GM18520 (cell line): ENCODE measurements around the gene AHI1.
"Not testable (repeated sequence)": the region's sequence is repeated elsewhere in the genome, so short reads cannot be mapped to it uniquely, and the experiment has no call there.

Source experiments
- ATAC-seq: cut with Tn5 transposase; IDR thresholded peaks from one replicate; pipeline ENCODE4 v1.9.1; 2021; ENCODE audit not compliant: unreplicated experiment

AHI1 gene

GRCh38 chr6:135397172-135397952 is 100.2 kb downstream of the AHI1 start:
- no peak for ATAC-seq

DNA sequence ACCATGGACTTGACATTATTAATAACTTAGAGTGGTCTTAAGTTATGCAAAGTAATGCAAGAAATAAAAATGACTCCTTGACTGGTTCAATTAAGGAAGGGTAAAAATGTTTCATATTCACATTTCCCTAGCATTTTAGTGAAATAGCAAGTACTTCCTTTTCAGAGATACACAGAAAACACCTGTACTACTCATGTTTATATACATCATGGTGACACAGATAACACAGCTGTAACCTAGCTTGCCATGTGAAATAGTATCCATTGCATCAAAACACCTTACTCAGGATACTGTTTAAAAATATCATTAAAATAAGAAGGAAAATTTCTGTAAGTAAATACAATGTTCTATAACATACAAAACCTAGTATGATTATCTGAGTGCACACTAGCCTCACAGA is 102.4 kb downstream of the AHI1 start:
- ATAC-seq, result no peak

DNA sequence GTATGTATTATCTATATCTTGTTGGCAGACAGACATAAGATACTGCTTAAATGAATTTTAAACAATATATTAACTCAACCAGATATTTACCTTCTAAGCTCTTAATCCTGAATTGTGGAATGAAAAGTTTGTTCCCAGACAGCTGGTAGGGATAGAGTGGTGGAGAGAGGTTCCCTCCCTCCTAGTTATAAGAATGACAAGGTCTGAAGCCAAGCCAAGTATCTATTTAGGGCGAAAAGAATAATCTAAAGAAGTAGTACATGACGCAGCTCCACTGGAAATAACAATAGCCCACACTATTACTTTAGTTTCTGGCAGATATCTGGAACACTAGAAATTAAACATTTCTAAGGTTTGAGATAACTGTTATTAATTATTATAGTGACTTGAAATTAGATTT is 104.3 kb downstream of the AHI1 start:
- no peak for ATAC-seq

DNA sequence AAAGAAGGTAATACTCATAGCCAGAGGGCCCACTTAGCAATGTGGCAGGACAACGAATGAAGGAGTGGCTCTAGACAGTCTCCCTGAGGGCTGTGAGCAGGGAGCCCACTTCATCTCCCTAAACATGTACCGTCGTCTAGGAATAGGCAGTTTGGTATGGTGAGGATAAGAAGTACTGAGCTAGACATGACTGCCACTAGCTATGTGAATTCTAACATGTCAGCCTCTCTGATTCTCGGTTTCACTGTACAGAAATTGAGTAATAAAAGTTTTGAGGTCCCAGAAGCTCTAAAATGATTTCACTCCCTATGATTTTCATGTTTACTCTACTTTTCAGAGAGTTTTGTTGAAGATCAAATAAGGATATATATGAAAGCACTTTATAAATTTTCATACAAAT is 107.1 kb downstream of the AHI1 start:
- no peak for ATAC-seq

DNA sequence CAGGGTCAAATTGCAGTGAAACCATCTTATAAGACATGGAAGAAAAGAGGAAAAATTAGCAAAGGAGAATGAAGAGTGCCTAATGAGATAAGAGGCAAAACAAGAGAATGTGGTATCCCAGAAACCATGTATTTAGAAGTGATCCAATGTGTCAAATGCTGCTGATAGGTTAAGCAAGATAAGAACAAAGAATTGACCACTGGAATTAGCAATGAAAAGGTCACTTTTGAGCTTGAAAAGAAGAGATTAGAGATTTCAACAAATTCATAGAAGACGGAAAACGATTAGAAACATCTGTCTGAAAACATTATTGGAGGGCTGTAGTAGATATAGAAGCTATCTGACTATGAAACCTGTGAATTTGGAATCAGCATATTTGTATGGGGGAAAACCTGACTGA is 112.2 kb downstream of the AHI1 start:
- no peak for ATAC-seq

DNA sequence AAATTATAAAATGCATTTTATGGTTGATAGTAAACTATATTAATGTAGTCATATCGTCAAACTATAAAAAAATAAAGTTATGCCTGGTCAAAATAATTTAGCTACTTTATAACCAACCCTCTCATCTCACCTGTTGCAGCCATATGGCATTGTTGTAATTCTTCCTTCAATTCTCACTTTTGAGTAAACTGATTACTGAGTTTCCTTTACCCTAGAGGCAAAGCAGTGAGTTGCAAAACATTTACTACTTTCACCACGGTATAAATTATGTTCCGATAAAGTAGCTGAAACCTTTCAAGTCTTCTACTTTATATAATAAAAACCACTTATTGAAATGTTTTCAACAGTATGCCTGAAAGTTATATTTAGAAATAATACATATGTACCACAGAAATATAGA is 113.8 kb downstream of the AHI1 start:
- no peak for ATAC-seq

GRCh38 chr6:135383301-135383700 is 114.2 kb downstream of the AHI1 start:
- no peak for ATAC-seq

DNA sequence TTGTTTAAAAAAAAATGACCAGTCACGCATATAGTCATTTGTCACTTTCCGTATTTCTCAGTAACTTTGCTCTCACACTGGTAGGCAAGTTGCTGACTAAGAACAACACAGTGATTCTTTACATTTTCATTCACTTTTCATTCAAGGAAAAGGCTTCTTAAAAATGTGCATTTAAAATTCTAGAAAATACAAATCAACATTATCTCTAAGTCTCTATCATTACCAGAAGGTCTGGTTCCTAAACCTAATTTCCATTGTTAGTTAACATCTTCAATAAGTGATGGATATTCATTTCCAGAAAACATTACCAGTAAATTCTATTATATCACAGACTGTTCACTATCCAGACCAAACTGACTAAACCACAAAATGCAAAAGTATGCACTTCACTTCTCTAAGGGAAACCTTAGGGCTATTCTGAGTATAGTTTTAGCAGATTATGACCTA is 115.3 kb downstream of the AHI1 start:
- ATAC-seq, result peak; percentile 81

DNA sequence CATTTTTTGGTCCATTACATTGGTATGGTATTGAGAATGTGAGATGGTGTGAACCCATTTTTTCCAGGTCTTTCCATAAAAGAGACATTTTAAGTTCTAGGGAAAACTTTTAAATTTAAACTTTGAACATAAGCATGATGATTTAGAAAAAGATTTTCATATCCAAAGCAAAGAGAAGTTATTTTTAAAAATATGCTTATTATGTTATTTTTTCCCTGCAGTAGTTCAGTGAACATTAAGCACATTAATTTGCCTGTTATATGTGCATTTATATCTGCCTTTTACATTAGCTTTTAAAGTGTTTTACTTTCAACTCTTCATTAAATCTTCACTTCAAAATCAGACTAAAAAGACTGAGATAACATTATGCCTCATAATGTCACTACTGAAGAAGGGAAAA is 116.7 kb downstream of the AHI1 start:
- no peak for ATAC-seq

DNA sequence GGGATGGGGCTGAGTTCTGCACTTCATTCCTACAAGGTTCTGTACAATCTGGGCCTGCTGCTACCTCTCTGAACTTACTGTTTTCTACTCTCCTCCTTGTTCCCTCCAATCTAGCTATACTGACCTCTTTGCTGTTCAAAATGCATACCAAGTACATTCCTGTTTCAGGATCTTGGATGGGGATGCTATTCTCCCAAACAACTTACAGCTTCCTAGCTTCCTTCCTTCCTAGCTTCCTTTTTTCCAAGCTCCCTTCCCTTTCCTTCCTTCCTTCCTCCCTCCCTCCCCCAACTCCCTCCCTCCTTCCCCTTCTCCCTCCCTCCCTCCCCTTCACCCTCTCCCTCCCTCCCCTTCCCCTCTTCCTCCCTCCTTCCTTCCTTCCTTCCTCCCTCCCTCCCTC is 117.9 kb downstream of the AHI1 start:
- no peak for ATAC-seq

DNA sequence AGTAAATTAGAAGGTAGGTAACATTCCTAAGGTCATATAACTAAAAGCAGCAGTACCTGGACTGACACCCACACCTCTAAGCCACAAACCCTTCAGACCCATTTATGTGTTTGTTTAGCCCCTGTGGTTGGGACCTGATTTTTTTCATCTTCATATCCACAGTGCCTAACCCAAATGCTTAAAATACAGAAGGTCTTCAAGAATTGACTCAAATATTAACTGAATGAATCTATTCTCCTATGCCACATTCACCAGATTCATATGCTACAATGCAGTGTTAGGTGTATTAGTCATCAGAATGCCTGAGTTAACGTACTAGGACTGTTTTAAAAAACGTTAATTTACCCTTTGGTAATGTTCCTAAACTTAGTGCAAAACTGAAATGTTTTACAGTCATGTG is 124.8 kb downstream of the AHI1 start:
- no peak for ATAC-seq

- ATAC-seq, result not testable (repeated sequence)
Observed at GRCh38 chr6:135363622-135364021, 133.9 kb downstream of the AHI1 start.

GRCh38 chr6:135362124-135362523 is 135.4 kb downstream of the AHI1 start:
- ATAC-seq, result no peak

DNA sequence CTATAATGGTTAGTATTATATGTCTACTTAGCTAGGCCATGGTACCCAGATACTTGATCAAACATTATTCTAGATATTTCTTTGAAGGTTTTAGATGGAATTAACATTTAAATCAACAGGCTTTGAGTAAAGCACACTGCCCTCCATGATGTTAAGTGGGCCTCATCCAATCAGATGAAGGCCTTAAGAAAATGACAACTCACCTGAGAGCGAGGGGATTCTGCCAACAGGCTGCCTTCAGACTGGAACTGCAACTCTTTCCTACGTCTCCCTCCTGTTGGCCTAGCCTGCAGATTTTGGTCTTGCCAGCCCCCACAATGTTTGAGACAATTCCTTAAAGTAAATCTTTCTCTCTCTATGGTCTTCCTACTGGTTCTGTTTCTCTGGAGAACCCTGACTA is 137.3 kb downstream of the AHI1 start:
- ATAC-seq, result no peak

- ATAC-seq, result no peak
Observed at GRCh38 chr6:135358985-135359384, 138.6 kb downstream of the AHI1 start.

DNA sequence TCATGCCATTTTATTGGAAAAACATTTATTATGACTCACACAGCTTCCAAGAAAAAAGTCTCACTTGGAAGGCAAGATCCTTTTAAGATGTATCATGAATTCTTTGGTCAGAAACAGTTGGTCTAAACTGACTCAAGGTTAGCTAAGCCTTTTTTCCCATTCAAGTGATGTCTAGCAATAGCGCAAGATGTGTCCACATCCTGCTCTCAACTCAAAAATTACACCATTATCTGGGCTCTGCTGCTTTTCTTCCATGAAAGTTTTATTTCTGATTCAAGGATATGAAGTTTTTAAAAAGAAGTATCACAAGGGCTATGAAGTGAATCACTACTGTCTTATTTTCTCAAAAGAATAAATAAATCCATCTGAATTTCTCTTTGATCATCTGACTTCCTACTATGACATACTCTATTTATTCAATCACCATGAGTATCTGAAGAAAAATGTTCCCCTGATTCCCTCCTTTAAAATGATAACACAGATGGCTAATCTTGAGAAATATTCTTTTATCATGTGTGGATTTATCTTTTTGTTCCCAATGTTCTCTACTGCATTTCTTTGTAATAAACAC is 139.2 kb downstream of the AHI1 start:
- ATAC-seq, result no peak

GRCh38 chr6:135354407-135354806 is 143.1 kb downstream of the AHI1 start:
- no peak for ATAC-seq

DNA sequence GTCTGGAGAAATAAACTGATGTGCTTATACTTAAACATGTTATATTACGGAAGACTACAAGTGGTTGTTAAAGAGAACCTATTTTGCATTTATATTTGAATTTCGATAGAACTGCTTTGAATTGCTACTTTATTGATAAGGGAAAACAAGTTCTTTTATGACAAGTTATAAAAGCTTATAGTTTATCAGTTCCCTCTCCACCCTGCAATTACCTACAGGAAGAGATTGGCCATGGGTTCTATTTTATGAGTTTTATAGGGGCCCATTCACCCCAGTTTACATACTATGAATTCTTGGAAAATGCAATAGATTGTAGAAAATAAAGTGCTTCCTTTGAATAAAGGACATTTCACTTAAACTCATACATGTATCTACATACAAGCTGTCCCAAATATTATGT is 144.4 kb downstream of the AHI1 start:
- no peak for ATAC-seq

DNA sequence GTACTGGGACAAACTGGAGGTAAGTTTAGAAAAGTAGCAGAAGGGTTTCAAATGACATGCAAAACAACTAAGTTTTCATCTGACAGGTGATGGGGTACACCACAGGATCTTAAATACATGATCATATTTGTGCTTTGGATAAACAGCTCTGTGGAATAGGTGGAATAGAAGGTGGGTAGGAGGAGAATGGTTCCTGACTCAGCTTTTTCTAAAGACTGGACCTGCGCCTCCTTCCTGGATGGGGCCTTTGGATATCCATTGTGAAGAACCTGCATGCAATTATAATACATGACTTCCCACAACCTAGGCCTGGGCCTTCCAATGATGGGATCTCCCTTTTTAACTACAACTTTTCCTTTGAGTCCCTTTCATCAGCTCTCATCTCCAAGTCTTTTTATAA is 145.9 kb downstream of the AHI1 start:
- no peak for ATAC-seq

- no peak for ATAC-seq
Observed at GRCh38 chr6:135347887-135348286, 149.7 kb downstream of the AHI1 start.

DNA sequence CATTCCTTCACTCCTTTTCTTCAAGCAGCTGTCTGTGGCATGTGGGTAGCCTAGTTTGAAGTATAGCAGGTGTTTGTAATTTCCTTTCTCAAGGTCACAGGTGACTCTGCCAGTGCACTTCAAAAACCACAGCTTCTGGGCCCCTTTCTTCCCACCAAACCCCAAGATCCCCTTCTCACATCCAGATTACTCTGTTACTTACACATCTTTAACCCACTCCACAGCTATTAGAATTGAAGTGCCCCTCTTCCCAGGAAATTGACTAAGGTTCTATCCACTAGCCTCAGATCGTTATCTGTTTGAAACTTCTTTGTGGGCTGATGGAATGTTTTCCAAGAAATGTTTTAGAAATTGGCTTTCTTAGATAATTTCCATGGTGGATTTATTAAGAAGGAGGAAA is 150.8 kb downstream of the AHI1 start:
- no peak for ATAC-seq

- no peak for ATAC-seq
Observed at GRCh38 chr6:135344526-135344925, 153.0 kb downstream of the AHI1 start.

GRCh38 chr6:135339920-135340319 is 157.6 kb downstream of the AHI1 start:
- ATAC-seq, result not testable (repeated sequence)
